A549 (cell line): ENCODE measurements around the gene ARHGAP19.

ENCODE experiments used
- CBX2 ChIP-seq: fragments of 200-600 bp; sonication (generic); IDR thresholded peaks from 2 replicates; pipeline ENCODE4 v1.6.1; 2016; ENCODE audit warnings: low read depth, mild to moderate bottlenecking, borderline replicate concordance
- CHD2 ChIP-seq: fragments of 150-350 bp; IDR thresholded peaks from 2 replicates; pipeline ENCODE4 v1.6.1; 2014; ENCODE audit warnings: low read length; ENCODE audit not compliant: partially characterized antibody
- CHD4 ChIP-seq: fragments of 200-600 bp; sonication (generic); IDR thresholded peaks from 2 replicates; pipeline ENCODE4 v1.6.1; 2016; ENCODE audit warnings: antibody characterized with exemption, mild to moderate bottlenecking, borderline replicate concordance
- EP300 ChIP-seq, 2 experiments: fragments of >200 bp; sonication (Bioruptor Twin); formaldehyde crosslinking; IDR thresholded peaks; 2 replicates in 1 of 2; 3 replicates in 1 of 2; pipeline ENCODE4 v1.6.1; 2016 to 2017
- PHF8 ChIP-seq: fragments of 200-600 bp; sonication (generic); IDR thresholded peaks from 2 replicates; pipeline ENCODE4 v1.6.1; 2016; ENCODE audit warnings: low read depth, mild to moderate bottlenecking, antibody characterized with exemption, moderate library complexity, borderline replicate concordance
- POLR2A ChIP-seq: IDR thresholded peaks from 2 replicates; pipeline ENCODE4 v1.6.1; 2012; ENCODE audit warnings: mild to moderate bottlenecking, low read length
- TP53 ChIP-seq: fragments of 250-450 bp; sonication (Bioruptor Pico); IDR thresholded peaks from 2 replicates; pipeline ENCODE4 v1.5.0; 2021; ENCODE audit warnings: mild to moderate bottlenecking, moderate library complexity
- TF ChIP-seq, protein P1 (sequence below): fragments of >200 bp; sonication (Bioruptor Twin); formaldehyde crosslinking; IDR thresholded peaks from 3 replicates; pipeline ENCODE4 v1.5.1; 2016

GRCh38 chr10:97182288-97182990 is 110.0 kb downstream of the ARHGAP19 start:
- no peak for TF ChIP-seq CBX2
- no peak for TF ChIP-seq EP300 (IDR thresholded peaks at IDR 0.05)
- TF ChIP-seq, protein P1, sequence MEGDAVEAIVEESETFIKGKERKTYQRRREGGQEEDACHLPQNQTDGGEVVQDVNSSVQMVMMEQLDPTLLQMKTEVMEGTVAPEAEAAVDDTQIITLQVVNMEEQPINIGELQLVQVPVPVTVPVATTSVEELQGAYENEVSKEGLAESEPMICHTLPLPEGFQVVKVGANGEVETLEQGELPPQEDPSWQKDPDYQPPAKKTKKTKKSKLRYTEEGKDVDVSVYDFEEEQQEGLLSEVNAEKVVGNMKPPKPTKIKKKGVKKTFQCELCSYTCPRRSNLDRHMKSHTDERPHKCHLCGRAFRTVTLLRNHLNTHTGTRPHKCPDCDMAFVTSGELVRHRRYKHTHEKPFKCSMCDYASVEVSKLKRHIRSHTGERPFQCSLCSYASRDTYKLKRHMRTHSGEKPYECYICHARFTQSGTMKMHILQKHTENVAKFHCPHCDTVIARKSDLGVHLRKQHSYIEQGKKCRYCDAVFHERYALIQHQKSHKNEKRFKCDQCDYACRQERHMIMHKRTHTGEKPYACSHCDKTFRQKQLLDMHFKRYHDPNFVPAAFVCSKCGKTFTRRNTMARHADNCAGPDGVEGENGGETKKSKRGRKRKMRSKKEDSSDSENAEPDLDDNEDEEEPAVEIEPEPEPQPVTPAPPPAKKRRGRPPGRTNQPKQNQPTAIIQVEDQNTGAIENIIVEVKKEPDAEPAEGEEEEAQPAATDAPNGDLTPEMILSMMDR, result no peak
- TF ChIP-seq PHF8, result no peak
- TF ChIP-seq CHD4, result no peak
- TF ChIP-seq CHD2, result no peak
- TF ChIP-seq TP53 (CRISPR knock-in tag), result no peak
- TF ChIP-seq POLR2A, result no peak
